AG09319 (cell line): Measurements from ENCODE around the gene OR13F1.

ENCODE experiments used
- DNase-seq: peaks from one replicate; pipeline ENCODE4 v3.0.0-alpha.2; 2010; ENCODE audit warnings: low read depth; ENCODE audit errors: extremely low read depth
- TF ChIP-seq, protein P1 (sequence below): IDR thresholded peaks from 2 replicates; pipeline ENCODE4 v1.5.1; 2011; ENCODE audit warnings: low read depth, mild to moderate bottlenecking, inconsistent platforms, low read length, moderate library complexity

Gene OR13F1

DNA sequence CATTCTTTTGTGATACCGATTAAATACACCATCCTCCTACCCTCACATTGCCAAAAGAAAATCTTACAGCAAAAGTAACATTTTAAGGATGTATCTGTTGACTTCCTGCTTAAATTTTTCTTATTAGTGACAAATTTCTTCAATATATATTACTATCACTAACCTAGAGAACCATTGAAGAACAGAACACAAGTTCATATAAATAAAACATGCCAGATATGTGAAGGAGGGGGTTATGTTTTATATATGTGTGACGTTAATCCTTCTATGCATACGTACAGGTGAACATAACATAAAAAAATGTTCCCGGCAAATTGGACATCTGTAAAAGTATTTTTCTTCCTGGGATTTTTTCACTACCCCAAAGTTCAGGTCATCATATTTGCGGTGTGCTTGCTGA lies at the start of gene OR13F1:
Gene OR13F1 (plus strand): TSS at position 301 of the 400 bp plus-strand sequence. CDS start 0 bp downstream, at position 301.
- TF ChIP-seq, protein P1, sequence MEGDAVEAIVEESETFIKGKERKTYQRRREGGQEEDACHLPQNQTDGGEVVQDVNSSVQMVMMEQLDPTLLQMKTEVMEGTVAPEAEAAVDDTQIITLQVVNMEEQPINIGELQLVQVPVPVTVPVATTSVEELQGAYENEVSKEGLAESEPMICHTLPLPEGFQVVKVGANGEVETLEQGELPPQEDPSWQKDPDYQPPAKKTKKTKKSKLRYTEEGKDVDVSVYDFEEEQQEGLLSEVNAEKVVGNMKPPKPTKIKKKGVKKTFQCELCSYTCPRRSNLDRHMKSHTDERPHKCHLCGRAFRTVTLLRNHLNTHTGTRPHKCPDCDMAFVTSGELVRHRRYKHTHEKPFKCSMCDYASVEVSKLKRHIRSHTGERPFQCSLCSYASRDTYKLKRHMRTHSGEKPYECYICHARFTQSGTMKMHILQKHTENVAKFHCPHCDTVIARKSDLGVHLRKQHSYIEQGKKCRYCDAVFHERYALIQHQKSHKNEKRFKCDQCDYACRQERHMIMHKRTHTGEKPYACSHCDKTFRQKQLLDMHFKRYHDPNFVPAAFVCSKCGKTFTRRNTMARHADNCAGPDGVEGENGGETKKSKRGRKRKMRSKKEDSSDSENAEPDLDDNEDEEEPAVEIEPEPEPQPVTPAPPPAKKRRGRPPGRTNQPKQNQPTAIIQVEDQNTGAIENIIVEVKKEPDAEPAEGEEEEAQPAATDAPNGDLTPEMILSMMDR = no peak
- no peak for DNase-seq

GRCh38 chr9:104456831-104457230 lies 47.2 kb upstream of the OR13F1 start:
- DNase-seq = no peak
- TF ChIP-seq, protein P1 = no peak

DNA sequence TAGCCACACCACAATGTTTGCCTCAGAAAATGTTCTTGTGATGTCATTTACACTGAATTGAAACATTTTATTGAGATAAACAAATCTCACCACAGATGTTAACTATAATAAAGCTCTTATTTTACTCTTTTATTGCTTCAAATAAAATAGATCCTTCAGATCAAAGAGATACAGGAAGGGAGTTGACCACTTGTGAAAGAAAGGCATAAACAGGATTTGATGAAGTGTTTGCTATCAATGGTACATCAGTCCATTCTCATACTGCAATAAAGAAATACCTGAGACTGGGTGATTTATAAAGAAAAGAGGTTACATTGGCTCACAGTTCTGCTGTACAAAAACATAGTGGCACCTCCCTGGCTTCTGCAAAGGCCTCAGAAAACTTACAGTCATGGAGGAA lies 40.2 kb upstream of the OR13F1 start:
- TF ChIP-seq, protein P1 = no peak
- no peak for DNase-seq

DNA sequence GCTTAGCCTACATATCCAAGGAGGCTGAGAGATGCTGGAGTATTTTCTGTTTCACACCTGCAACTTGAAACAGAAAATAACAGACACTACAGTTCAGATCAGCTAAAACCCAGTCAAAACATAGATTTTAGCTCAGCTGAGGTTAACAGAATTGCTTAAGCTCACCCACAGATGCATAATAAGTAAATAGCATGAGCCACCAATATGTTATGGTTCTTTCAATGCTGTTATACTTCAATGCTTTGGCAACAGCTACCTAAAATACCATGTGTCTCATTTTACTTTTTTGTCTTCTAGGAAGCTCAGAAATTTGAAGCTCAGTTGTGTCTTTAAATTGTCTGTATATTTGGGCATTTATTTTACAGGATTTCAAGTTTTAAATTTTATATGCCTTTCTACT lies 35.8 kb upstream of the OR13F1 start:
- TF ChIP-seq, protein P1 = no peak
- no peak for DNase-seq

- TF ChIP-seq, protein P1 = no peak
- DNase-seq = no peak
These were observed 21.0 kb upstream of the OR13F1 start for GRCh38 chr9:104482921-104483570.

- DNase-seq = no peak
- TF ChIP-seq, protein P1 = no peak
These were observed 19.0 kb upstream of the OR13F1 start for GRCh38 chr9:104485014-104485413.

DNA sequence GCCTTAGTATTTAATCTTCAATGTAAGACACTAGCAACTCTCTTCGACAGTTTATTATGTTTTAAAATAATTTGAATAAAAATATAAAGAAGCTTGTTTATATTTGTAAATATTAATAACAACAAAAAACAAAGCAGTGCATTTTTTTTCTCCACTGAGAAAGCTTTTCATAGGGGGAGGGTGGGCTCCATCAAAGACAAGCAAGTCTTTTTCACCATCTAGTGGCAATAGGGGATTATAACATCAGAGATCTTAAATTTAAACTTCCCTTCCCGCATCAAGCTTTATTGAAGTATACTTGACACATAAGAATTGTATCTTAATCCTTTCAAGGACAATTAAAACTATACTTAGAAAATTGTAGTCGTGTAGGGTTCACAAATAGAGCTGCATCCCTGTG lies 9.3 kb upstream of the OR13F1 start:
- TF ChIP-seq, protein P1 = no peak
- no peak for DNase-seq
